NB4 (cell line): ENCODE data around the gene KIF13A.
A peak's percentile ranks its signal among the peaks of the same experiment; 100 is the strongest.

Experiments used
- DNase-seq: peaks from one replicate; pipeline ENCODE4 v3.0.0; 2010; ENCODE audit warnings: low read depth
- H3K4me3 ChIP-seq: one replicate; pipeline ENCODE4 v1.5.1; 2011; ENCODE audit warnings: mild to moderate bottlenecking, low read depth, low read length, moderate library complexity
- CTCF ChIP-seq: IDR thresholded peaks from one replicate; pipeline ENCODE4 v1.5.1; 2012; ENCODE audit warnings: low read depth, low read length
- MYC ChIP-seq: IDR thresholded peaks from 2 replicates; pipeline ENCODE4 v1.6.1; 2011; ENCODE audit warnings: low read depth, low read length
- POLR2A ChIP-seq: IDR thresholded peaks from 2 replicates; pipeline ENCODE4 v1.6.1; 2011; ENCODE audit warnings: mild to moderate bottlenecking; ENCODE audit not compliant: insufficient read length; ENCODE audit errors: extremely low read depth
- TF ChIP-seq, protein P1 (sequence below): IDR thresholded peaks from 2 replicates; pipeline ENCODE4 v1.6.1; 2011; ENCODE audit warnings: low read depth, low read length

Gene KIF13A

DNA sequence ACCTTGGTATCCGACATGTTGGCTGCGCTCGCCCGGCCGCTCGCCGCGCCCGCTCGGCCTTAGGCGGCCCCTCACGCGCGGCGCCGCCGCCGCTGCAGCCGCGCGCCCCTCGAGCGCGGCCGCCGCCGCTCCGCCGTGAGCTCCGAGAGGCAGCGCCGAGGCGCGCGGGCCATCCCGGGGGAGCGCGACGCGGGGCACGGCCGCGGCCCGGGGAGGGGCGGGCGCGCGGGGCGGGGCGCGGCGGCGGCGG lies at the start of gene KIF13A:
Gene KIF13A, minus strand, starts transcription at position 189 of the 250 bp plus-strand sequence. Its CDS starts 172 bp downstream, at position 17.
- DNase-seq = peak; percentile 39
- H3K4me3 ChIP-seq = peak within 1 kb of the TSS; percentile 38
- no peak for TF ChIP-seq CTCF
- no peak for TF ChIP-seq POLR2A
- no peak for TF ChIP-seq MYC
- TF ChIP-seq, protein P1, sequence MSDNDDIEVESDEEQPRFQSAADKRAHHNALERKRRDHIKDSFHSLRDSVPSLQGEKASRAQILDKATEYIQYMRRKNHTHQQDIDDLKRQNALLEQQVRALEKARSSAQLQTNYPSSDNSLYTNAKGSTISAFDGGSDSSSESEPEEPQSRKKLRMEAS = no peak

DNA sequence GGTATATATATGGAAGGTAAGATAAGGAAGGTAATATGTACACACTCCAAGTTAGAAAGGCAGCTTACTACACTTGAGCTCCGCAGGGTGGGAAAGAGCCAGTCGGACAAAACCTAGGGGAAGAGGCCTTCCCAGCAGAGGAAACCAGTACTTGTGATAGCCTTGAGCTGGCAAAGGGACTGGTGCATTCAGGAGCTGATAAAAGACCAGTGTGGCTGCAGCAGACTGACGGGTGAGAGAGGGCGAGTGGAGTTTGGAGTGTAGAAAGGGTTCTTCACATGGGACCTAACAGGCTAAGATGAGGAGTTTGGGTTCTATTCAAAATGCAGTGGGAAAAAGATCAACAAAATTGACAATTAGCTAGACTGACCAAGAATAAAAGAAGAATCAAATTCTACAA lies 49.3 kb upstream of the KIF13A start:
- no peak for DNase-seq
- TF ChIP-seq, protein P1 = no peak
- TF ChIP-seq CTCF = no peak
- H3K4me3 ChIP-seq = no peak overlapping the region

DNA sequence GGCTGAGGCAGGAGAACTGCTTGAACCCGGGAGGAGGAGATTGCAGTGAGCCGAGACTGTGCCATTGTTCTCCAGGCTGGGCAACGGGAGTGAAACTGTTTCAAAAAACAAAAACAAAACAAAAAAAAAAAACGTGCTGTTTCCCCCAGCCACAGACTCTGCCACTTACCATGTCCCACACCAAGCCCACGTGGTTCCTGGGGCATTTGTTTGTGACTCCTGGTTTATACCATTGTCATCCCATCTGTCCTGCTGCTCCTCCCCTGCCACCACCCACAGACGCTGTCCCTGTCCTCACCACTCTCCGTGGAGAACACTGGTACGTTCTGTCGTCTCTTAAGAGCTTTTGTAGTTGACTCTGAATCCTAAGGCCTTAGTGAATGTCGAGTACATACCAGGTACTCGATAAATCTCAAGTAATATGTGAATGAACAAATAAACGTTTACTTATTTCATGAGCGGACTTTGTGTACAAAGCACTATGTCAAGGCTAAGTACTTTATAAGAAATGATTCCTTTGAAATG lies 48.0 kb upstream of the KIF13A start:
- TF ChIP-seq CTCF (no peak), MYC (no peak), POLR2A (no peak)
- TF ChIP-seq, protein P1 = no peak
- no peak overlapping the region for H3K4me3 ChIP-seq
- no peak for DNase-seq

- peak; percentile 32 for DNase-seq
Measured at GRCh38 chr6:18034798-18035202, 47.4 kb upstream of the KIF13A start.

GRCh38 chr6:18031680-18032256 lies 44.3 kb upstream of the KIF13A start:
- DNase-seq = no peak
- TF ChIP-seq POLR2A = no peak
- TF ChIP-seq MYC = no peak
- TF ChIP-seq CTCF = no peak
- TF ChIP-seq, protein P1 = no peak
- H3K4me3 ChIP-seq = no peak overlapping the region

More at GRCh38 chr6:18034798-18035202, 47.4 kb upstream of the KIF13A start:
- no peak overlapping the region for H3K4me3 ChIP-seq
- TF ChIP-seq CTCF = no peak

DNA sequence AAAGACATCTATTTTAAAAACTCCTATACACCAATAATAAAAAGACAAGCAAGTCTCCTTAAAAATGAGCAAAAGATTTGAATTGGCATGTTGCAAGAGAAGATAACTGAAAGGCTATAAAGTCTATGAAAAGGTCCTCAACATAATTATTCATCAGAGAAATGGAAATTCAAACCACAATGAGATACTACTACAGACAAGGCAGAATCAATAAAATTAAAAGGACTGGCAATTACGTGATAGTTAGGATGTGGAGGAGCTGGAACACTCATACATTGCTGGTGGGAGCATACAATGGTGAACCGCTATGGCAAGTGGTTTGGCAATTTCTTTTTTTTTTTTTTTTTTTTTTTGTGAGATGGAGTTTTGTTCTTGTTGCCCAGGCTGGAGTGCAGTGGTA lies 43.8 kb upstream of the KIF13A start:
- no peak for DNase-seq
- no peak overlapping the region for H3K4me3 ChIP-seq
- TF ChIP-seq, protein P1 = no peak
- TF ChIP-seq CTCF (no peak), MYC (no peak), POLR2A (no peak)
